NK-92 treated with Interleukin-12 subunit alpha and Interleukin-12 subunit beta, amount 100 ng/mL, for 24 hours (cell line): ENCODE results near the gene MAN2A2.
"Not testable (repeated sequence)": the region's sequence is repeated elsewhere in the genome, so short reads cannot be mapped to it uniquely, and the experiment has no call there.

ENCODE experiments used
- DNase-seq: peaks from one replicate; lab custom pipeline; 2025; lab: John Stamatoyannopoulos, UW

The MAN2A2 gene

GRCh38 chr15:90884719-90885431 is 18.2 kb upstream of the MAN2A2 start:
- DNase-seq = no peak

- peak; percentile 38 for DNase-seq
Measured at GRCh38 chr15:90885432-90886290, 17.4 kb upstream of the MAN2A2 start.

GRCh38 chr15:90886291-90886614 is 16.8 kb upstream of the MAN2A2 start:
- DNase-seq = no peak

GRCh38 chr15:90887037-90887481 is 16.0 kb upstream of the MAN2A2 start:
- no peak for DNase-seq

- peak; percentile 20 for DNase-seq
Measured at GRCh38 chr15:90889313-90889730, 13.8 kb upstream of the MAN2A2 start.

- no peak for DNase-seq
Measured at GRCh38 chr15:90889736-90890456, 13.2 kb upstream of the MAN2A2 start.

- no peak for DNase-seq
Measured at GRCh38 chr15:90890839-90891238, 12.3 kb upstream of the MAN2A2 start.

- DNase-seq = no peak
Measured at GRCh38 chr15:90891346-90891949, 11.7 kb upstream of the MAN2A2 start.

- no peak for DNase-seq
Measured at GRCh38 chr15:90892023-90892422, 11.1 kb upstream of the MAN2A2 start.

- no peak for DNase-seq
Measured at GRCh38 chr15:90892498-90893174, 10.5 kb upstream of the MAN2A2 start.

GRCh38 chr15:90893175-90894090 is 9.7 kb upstream of the MAN2A2 start:
- DNase-seq = no peak

GRCh38 chr15:90895571-90896117 is 7.5 kb upstream of the MAN2A2 start:
- no peak for DNase-seq

GRCh38 chr15:90897131-90897655 is 5.9 kb upstream of the MAN2A2 start:
- DNase-seq = not testable (repeated sequence)

- no peak for DNase-seq
Measured at GRCh38 chr15:90901175-90902039, 1.7 kb upstream of the MAN2A2 start.

- DNase-seq = no peak
Measured at GRCh38 chr15:90902040-90902839, 862 bp upstream of the MAN2A2 start.

GRCh38 chr15:90903733-90904536 is 833 bp downstream of the MAN2A2 start:
- no peak for DNase-seq

- DNase-seq = no peak
Measured at GRCh38 chr15:90904746-90905145, 1.6 kb downstream of the MAN2A2 start.
